ENCODE measurements around the gene LHX5. TPM values are rescaled to one million over a fixed set of nuclear protein-coding genes. Genes with fewer than 3 reads are reported as not detected.

The LHX5 gene
- total RNA-seq, 1 experiment from 2014 or later = 1.9 TPM

DNA sequence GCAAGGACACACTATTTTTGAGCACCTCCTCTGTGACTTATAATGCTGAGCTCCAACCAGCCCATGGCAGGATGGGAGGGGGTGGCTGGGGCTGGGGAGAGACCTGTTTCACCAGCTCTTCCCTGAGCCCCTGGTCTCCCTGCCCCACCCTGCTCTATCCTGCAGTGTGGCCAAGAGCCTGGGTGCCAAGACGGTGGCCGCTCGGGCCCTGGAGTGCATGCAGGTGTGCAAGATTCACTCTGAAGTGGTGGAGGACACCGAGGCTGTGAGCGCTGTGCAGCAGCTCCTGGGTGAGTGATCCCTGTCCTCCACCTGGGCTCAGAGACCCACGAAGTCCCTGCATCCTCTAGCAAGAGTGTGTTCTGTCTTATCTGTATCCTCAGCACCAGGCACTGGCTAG, 35.1 kb downstream of the LHX5 start:
- TF ChIP-seq, protein P1, sequence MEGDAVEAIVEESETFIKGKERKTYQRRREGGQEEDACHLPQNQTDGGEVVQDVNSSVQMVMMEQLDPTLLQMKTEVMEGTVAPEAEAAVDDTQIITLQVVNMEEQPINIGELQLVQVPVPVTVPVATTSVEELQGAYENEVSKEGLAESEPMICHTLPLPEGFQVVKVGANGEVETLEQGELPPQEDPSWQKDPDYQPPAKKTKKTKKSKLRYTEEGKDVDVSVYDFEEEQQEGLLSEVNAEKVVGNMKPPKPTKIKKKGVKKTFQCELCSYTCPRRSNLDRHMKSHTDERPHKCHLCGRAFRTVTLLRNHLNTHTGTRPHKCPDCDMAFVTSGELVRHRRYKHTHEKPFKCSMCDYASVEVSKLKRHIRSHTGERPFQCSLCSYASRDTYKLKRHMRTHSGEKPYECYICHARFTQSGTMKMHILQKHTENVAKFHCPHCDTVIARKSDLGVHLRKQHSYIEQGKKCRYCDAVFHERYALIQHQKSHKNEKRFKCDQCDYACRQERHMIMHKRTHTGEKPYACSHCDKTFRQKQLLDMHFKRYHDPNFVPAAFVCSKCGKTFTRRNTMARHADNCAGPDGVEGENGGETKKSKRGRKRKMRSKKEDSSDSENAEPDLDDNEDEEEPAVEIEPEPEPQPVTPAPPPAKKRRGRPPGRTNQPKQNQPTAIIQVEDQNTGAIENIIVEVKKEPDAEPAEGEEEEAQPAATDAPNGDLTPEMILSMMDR (conservative IDR thresholded peaks at IDR 0.05) = no peak
- H4K5ac ChIP-seq (ENCODE audit: insufficient read length, low read depth, low read length) = no peak overlapping the region
- H2BK15ac ChIP-seq (ENCODE audit: low read depth, low read length) = no peak overlapping the region
- no peak overlapping the region for H3K18ac ChIP-seq (ENCODE audit: insufficient read length, low read depth, low read length)
- H3K23ac ChIP-seq (ENCODE audit: insufficient read length, low read depth, low read length) = no peak overlapping the region
- no peak for DNase-seq
- no peak overlapping the region for H2AK5ac ChIP-seq (ENCODE audit: insufficient read length, low read length)
- H4K20me1 ChIP-seq (ENCODE audit: control insufficient read depth, insufficient read depth, insufficient read length) = no peaks in the 10 kb centered on the region
- no peak overlapping the region for H3K14ac ChIP-seq (ENCODE audit: insufficient read depth, low read length)
- no peak overlapping the region for H2BK5ac ChIP-seq (ENCODE audit: insufficient read length, low read length)
- H2BK120ac ChIP-seq (ENCODE audit: low read depth, low read length, poor library complexity, severe bottlenecking) = no peak overlapping the region
- H4K8ac ChIP-seq (replicated peaks; ENCODE audit: insufficient read length, low read depth, low read length) = no peak overlapping the region
- H3K4me1 Mint-ChIP-seq = peaks cover 3 to 10% of the 10 kb centered on the region in 2 experiments
- H3K23me2 ChIP-seq (ENCODE audit: insufficient read length, low read depth, low read length, poor library complexity, severe bottlenecking) = no peaks in the 10 kb centered on the region
- H3K9ac ChIP-seq (ENCODE audit: extremely low read depth, insufficient read length, low read length) = no peak overlapping the region
- H2BK12ac ChIP-seq (ENCODE audit: insufficient read length, low read depth, low read length) = no peak overlapping the region
- H3K27me3 ChIP-seq (ENCODE audit: insufficient read depth, low read length) = no peaks in the 10 kb centered on the region
- no peak overlapping the region for H3K56ac ChIP-seq (ENCODE audit: insufficient read length, low read depth, low read length)
- H2BK20ac ChIP-seq (ENCODE audit: low read depth, low read length, poor library complexity, severe bottlenecking) = no peak overlapping the region
- H3T11ph ChIP-seq (ENCODE audit: low read length) = no peak overlapping the region
- no CpG with 5 or more reads among the region's 6 CpGs for WGBS (ENCODE audit: extremely low coverage, insufficient read length, low lambda C conversion rate)
- H3K79me2 ChIP-seq (ENCODE audit: insufficient read depth, low read length) = no peaks in the 10 kb centered on the region
- H2AFZ ChIP-seq (ENCODE audit: low read length) = no peak overlapping the region
- peaks cover 12% of the 10 kb centered on the region for H3K27me3 Mint-ChIP-seq (ENCODE audit: low read depth)
- no peak overlapping the region for H3K4me3 Mint-ChIP-seq
- no peak overlapping the region for H3K4me2 ChIP-seq (ENCODE audit: insufficient read depth, insufficient read length, low read length)
- no peak overlapping the region for H3K27ac Mint-ChIP-seq
- H3K4me1 ChIP-seq (ENCODE audit: insufficient read depth, low read length) = no peaks in the 10 kb centered on the region
- no peak overlapping the region for H3K27ac ChIP-seq (ENCODE audit: insufficient read length, low read depth, low read length)
- H4K91ac ChIP-seq (ENCODE audit: insufficient read length, low read depth, low read length) = no peak overlapping the region
- no peaks in the 10 kb centered on the region for H3K36me3 Mint-ChIP-seq (ENCODE audit: insufficient read depth in 1 of 3, low read depth in 3 of 3)
- no peaks in the 10 kb centered on the region for H3K79me1 ChIP-seq (ENCODE audit: insufficient read depth, low read depth, low read length, poor library complexity, severe bottlenecking)
- no peaks in the 10 kb centered on the region; a peak in 1 of 5 replicates for H3K9me3 Mint-ChIP-seq
- no peaks in the 10 kb centered on the region for H3K9me3 ChIP-seq (ENCODE audit: control insufficient read depth, low read depth, low read length)
- H3K4ac ChIP-seq (ENCODE audit: low read depth, low read length) = no peak overlapping the region
